ENCODE measurements around the gene INHBA. TPM values are rescaled to one million over a fixed set of nuclear protein-coding genes. Genes with fewer than 3 reads are reported as not detected.

INHBA gene
- total and polyA plus RNA-seq, 2 of the 4 experiments (the other 2 are of a cell fraction): 60.2 to 112 TPM

DNA sequence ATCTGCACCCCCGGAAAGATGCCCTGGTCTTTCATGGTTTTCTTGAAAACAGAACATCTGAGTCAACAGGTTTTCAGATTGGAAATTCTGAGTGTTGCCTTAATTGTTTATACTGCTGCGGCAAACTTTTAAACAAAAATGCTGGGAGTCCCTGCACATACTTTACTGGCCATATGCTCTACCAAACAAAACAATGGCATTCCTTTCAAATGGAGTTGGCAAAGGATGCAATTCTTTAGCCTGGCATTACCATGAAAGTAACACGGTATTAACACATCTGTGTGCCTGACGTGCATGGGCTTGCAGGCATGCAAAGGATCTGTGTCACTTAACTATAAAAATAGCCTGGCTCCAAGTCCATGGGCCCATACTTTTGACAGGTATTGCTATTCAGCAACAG, 4.2 kb downstream of the INHBA start (continued):
- no peak; the same call in 1 of the 2 replicates for TF ChIP-seq RAD21 (IDR thresholded peaks at IDR 0.05; ENCODE audit: low read length)

DNA sequence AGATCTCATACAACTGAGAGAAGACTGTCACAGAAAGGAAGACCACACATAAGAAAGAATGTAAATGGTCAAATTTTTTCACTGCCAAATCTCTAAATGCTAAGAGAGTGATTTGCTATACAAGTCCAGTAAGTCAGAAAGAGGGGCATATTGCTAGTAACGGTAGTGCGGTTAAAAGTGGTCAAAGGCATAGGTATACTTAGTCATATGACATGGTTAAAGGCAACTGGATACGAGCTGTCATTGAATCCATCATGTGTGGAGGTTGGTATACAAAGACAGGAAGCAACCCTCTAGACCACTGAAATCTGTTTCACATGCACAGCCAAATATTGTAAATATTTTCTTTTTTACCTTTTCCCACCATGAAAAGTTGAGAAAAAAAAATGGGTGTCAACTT, 4.8 kb downstream of the INHBA start:
- Histone ChIP-seq H2AK5ac (ENCODE audit: low read depth, low read length) (peak overlapping the region; percentile 41; the same call in 1 of the 2 replicates), H4K20me1 (ENCODE audit: insufficient read depth, low read length) (peaks cover 43% of the 10 kb centered on the region), H3K36me3 (ENCODE audit: control insufficient read depth, insufficient read depth, low read length) (peaks cover 14% of the 10 kb centered on the region), H3K9me1 (ENCODE audit: insufficient read depth, low read length) (0 out of 2 replicates have a peak, but pooled peaks cover 2% of the 10 kb centered on the region), H2AK9ac (replicated peaks; ENCODE audit: low read depth, low read length, poor library complexity) (no peak overlapping the region), H4K8ac (ENCODE audit: low read depth in 2 of 2, low read length in 2 of 2) (peak overlapping the region; percentile 18 to 82), H2BK5ac (ENCODE audit: low read depth, low read length, poor library complexity, severe bottlenecking) (peak overlapping the region; percentile 98), H3K4me3 (ENCODE audit: insufficient read depth, low read depth, low read length) (peak overlapping the region; percentile 91), H3K4ac (ENCODE audit: low read depth, low read length) (peak overlapping the region; percentile 68; the same call in 1 of the 2 replicates), H3K56ac (ENCODE audit: extremely low read depth, insufficient read depth, low read length) (peak overlapping the region; percentile 90), H2BK120ac (ENCODE audit: low read depth, low read length) (peak overlapping the region; percentile 81), H4K91ac (ENCODE audit: insufficient read depth, low read depth, low read length) (peak overlapping the region; percentile 79), H3K4me2 (ENCODE audit: low read depth, low read length) (peak overlapping the region; percentile 98), H3K18ac (ENCODE audit: low read depth, low read length) (peak overlapping the region; percentile 87), H3K79me1 (ENCODE audit: low read depth in 1 of 2, low read length in 2 of 2) (peaks cover 0 to 18% of the 10 kb centered on the region in 2 experiments; a peak in 2 of 4 replicates), H2AFZ (replicated peaks; ENCODE audit: low read length, poor library complexity) (no peak overlapping the region), H3K27ac (ENCODE audit: insufficient read depth, low read length) (peak overlapping the region; percentile 89; the same call in 1 of the 2 replicates), H3K27me3 (ENCODE audit: control insufficient read depth, insufficient read depth, low read length) (no peaks in the 10 kb centered on the region), H2BK15ac (ENCODE audit: low read depth, low read length) (peak overlapping the region; percentile 25; the same call in 1 of the 3 replicates), H3K9me3 (ENCODE audit: control insufficient read depth, insufficient read depth, low read length) (no peaks in the 10 kb centered on the region), H3K14ac (replicated peaks; ENCODE audit: low read depth, low read length) (peak overlapping the region; percentile 89), H3K9ac (ENCODE audit: low read depth, low read length) (peak overlapping the region; percentile 78; the same call in 1 of the 2 replicates), H3K23ac (ENCODE audit: low read depth, low read length) (peak overlapping the region; percentile 90), H2BK20ac (ENCODE audit: low read depth, low read length) (peak overlapping the region; percentile 54; the same call in 1 of the 2 replicates), H4K5ac (ENCODE audit: low read depth, low read length) (peak overlapping the region; percentile 93), H3K4me1 (ENCODE audit: control insufficient read depth, insufficient read depth, low read length) (peaks cover 16% of the 10 kb centered on the region)
- DNase-seq (peak; percentile 50), ATAC-seq (ENCODE audit: low read depth) (no peak)
- no CpG with 5 or more reads among the region's 3 CpGs for WGBS, 2 experiments (ENCODE audit: extremely low coverage in 2 of 2, insufficient read length in 1 of 2)
- BruUV-seq (replicated peaks): no TSS peak
- in situ Hi-C loops (cut with MboI; ENCODE audit: low sequenced_read_pairs): no loop called here
- ChIA-PET CTCF (interaction anchor here (1.1 kb wide), 2 partner anchors 695 to 1466 kb away, joined by 4 to 5 read pairs; no protein-coding TSS in a partner anchor), POLR2A (ENCODE audit: unreplicated experiment) (interaction anchor here (0.7 kb wide), 1 partner anchor 650 kb away, joined by 5 read pairs; no protein-coding TSS in a partner anchor)
- dilution Hi-C loops (cut with HindIII; ENCODE audit: low sequenced_read_pairs, unreplicated experiment): no loop called here
- TF ChIP-seq RAD21 (IDR thresholded peaks at IDR 0.05; ENCODE audit: low read length): no peak
- no peak for TF ChIP-seq RCOR1 (IDR thresholded peaks at IDR 0.05; ENCODE audit: insufficient replicate concordance, low read length)
- no peak for TF ChIP-seq NFE2L2 (IDR thresholded peaks at IDR 0.05; ENCODE audit: low read depth, low read length)
- no peak for TF ChIP-seq MAZ (IDR thresholded peaks at IDR 0.05; ENCODE audit: borderline replicate concordance, low read depth, low read length)
- no peak for TF ChIP-seq MAFK (IDR thresholded peaks at IDR 0.05; ENCODE audit: low read depth, low read length)
- TF ChIP-seq RFX5 (IDR thresholded peaks at IDR 0.05; ENCODE audit: low read depth, low read length): no peak
- no peak for TF ChIP-seq CHD1 (IDR thresholded peaks at IDR 0.05; ENCODE audit: low read depth, low read length)
- TF ChIP-seq, protein P1, sequence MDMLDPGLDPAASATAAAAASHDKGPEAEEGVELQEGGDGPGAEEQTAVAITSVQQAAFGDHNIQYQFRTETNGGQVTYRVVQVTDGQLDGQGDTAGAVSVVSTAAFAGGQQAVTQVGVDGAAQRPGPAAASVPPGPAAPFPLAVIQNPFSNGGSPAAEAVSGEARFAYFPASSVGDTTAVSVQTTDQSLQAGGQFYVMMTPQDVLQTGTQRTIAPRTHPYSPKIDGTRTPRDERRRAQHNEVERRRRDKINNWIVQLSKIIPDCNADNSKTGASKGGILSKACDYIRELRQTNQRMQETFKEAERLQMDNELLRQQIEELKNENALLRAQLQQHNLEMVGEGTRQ (IDR thresholded peaks at IDR 0.05; ENCODE audit: low read depth, low read length): no peak
- TF ChIP-seq, protein P2, sequence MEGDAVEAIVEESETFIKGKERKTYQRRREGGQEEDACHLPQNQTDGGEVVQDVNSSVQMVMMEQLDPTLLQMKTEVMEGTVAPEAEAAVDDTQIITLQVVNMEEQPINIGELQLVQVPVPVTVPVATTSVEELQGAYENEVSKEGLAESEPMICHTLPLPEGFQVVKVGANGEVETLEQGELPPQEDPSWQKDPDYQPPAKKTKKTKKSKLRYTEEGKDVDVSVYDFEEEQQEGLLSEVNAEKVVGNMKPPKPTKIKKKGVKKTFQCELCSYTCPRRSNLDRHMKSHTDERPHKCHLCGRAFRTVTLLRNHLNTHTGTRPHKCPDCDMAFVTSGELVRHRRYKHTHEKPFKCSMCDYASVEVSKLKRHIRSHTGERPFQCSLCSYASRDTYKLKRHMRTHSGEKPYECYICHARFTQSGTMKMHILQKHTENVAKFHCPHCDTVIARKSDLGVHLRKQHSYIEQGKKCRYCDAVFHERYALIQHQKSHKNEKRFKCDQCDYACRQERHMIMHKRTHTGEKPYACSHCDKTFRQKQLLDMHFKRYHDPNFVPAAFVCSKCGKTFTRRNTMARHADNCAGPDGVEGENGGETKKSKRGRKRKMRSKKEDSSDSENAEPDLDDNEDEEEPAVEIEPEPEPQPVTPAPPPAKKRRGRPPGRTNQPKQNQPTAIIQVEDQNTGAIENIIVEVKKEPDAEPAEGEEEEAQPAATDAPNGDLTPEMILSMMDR (conservative IDR thresholded peaks at IDR 0.05; ENCODE audit: low read depth, low read length): no peak
- TF ChIP-seq BHLHE40 (IDR thresholded peaks at IDR 0.05; ENCODE audit: low read depth, low read length): no peak
- TF ChIP-seq CEBPB (IDR thresholded peaks at IDR 0.05; ENCODE audit: low read depth, low read length): no peak
- TF ChIP-seq POLR2A (IDR thresholded peaks at IDR 0.05; ENCODE audit: low read depth, low read length): no peak
- no peak for TF ChIP-seq FOS (IDR thresholded peaks at IDR 0.05; ENCODE audit: low read depth, low read length)
- TF ChIP-seq MXI1 (IDR thresholded peaks at IDR 0.05; ENCODE audit: borderline replicate concordance, low read depth, low read length): no peak
- intact Hi-C loops (cut with micrococcal nuclease): loop anchor here (5.0 to 10.0 kb wide), 9 partner anchors 206 to 686 kb away; no protein-coding TSS in a partner anchor

Measured in IMR-90 (cell line).